NCI-H2227 treated with DMSO at 0.1 percent for 48 hours (cell line): Measurements from ENCODE around the gene KATNB1.
A peak's percentile ranks its signal among the peaks of the same experiment; 100 is the strongest.
"Not testable (repeated sequence)": the region's sequence is repeated elsewhere in the genome, so short reads cannot be mapped to it uniquely, and the experiment has no call there.

ENCODE experiments used
- DNase-seq: peaks from one replicate; lab custom pipeline; 2025; lab: John Stamatoyannopoulos, UW

KATNB1 gene

GRCh38 chr16:57725976-57726375 lies 9.6 kb upstream of the KATNB1 start:
- no peak for DNase-seq

- no peak for DNase-seq
Observed at GRCh38 chr16:57726433-57726947, 9.1 kb upstream of the KATNB1 start.

GRCh38 chr16:57727610-57728009 lies 8.0 kb upstream of the KATNB1 start:
- no peak for DNase-seq

GRCh38 chr16:57728336-57729181 lies 7.0 kb upstream of the KATNB1 start:
- DNase-seq = no peak

- DNase-seq = no peak
Observed at GRCh38 chr16:57729182-57729484, 6.4 kb upstream of the KATNB1 start.

- not testable (repeated sequence) for DNase-seq
Observed at GRCh38 chr16:57729852-57730251, 5.7 kb upstream of the KATNB1 start.

GRCh38 chr16:57730771-57731730 lies 4.5 kb upstream of the KATNB1 start:
- DNase-seq = no peak

GRCh38 chr16:57732037-57732436 lies 3.5 kb upstream of the KATNB1 start:
- DNase-seq = no peak

GRCh38 chr16:57732714-57733113 lies 2.9 kb upstream of the KATNB1 start:
- DNase-seq = no peak

GRCh38 chr16:57734308-57734924 lies 1.2 kb upstream of the KATNB1 start:
- no peak for DNase-seq

- peak; percentile 97 for DNase-seq
Observed at GRCh38 chr16:57734925-57735754, 430 bp upstream of the KATNB1 start.

- peak; percentile 44 for DNase-seq
Observed at GRCh38 chr16:57736419-57737351, 1.1 kb downstream of the KATNB1 start.

GRCh38 chr16:57738844-57739243 lies 3.3 kb downstream of the KATNB1 start:
- no peak for DNase-seq

- DNase-seq = no peak
Observed at GRCh38 chr16:57739756-57740422, 4.3 kb downstream of the KATNB1 start.

GRCh38 chr16:57740423-57741071 lies 5.0 kb downstream of the KATNB1 start:
- DNase-seq = no peak

- DNase-seq = no peak
Observed at GRCh38 chr16:57741660-57742191, 6.2 kb downstream of the KATNB1 start.

GRCh38 chr16:57742543-57742942 lies 7.0 kb downstream of the KATNB1 start:
- peak; percentile 33 for DNase-seq

- no peak for DNase-seq
Observed at GRCh38 chr16:57743458-57743857, 7.9 kb downstream of the KATNB1 start.
